Ectodermal cell (in vitro differentiated cells): ENCODE data around the gene BRD9.
"Not testable (repeated sequence)": the region's sequence is repeated elsewhere in the genome, so short reads cannot be mapped to it uniquely, and the experiment has no call there.

ENCODE experiments used
- H3K27ac ChIP-seq: 2 replicates; pipeline ENCODE4 v1.7.0; 2013; ENCODE audit warnings: mild to moderate bottlenecking, low read depth, low read length; ENCODE audit not compliant: insufficient read depth, poor library complexity, severe bottlenecking
- H3K27me3 ChIP-seq: 2 replicates; pipeline ENCODE4 v1.7.0; 2013; ENCODE audit warnings: mild to moderate bottlenecking, low read length; ENCODE audit not compliant: insufficient read depth, control insufficient read depth, poor library complexity, severe bottlenecking
- H3K36me3 ChIP-seq: one replicate; pipeline ENCODE4 v1.7.0; 2013; ENCODE audit warnings: low read length; ENCODE audit not compliant: control insufficient read depth, insufficient read depth
- H3K4me1 ChIP-seq: one replicate; pipeline ENCODE4 v1.7.0; 2013; ENCODE audit warnings: low read length; ENCODE audit not compliant: control insufficient read depth, insufficient read depth
- H3K4me3 ChIP-seq: 2 replicates; pipeline ENCODE4 v1.7.0; 2013; ENCODE audit warnings: low read depth, low read length, control low read depth; ENCODE audit not compliant: insufficient read depth
- H3K9me3 ChIP-seq: 2 replicates; pipeline ENCODE4 v1.7.0; 2013; ENCODE audit warnings: mild to moderate bottlenecking, low read length, moderate library complexity; ENCODE audit not compliant: control insufficient read depth
- WGBS, 2 experiments: methylation state at CpG; one replicate each; pipeline ENCODE4 v1.1.7; 2013; ENCODE audit warnings: missing lambda C conversion rate in 2 of 2; 5-methylcytosine and 5-hydroxymethylcytosine counted together

The BRD9 gene

DNA sequence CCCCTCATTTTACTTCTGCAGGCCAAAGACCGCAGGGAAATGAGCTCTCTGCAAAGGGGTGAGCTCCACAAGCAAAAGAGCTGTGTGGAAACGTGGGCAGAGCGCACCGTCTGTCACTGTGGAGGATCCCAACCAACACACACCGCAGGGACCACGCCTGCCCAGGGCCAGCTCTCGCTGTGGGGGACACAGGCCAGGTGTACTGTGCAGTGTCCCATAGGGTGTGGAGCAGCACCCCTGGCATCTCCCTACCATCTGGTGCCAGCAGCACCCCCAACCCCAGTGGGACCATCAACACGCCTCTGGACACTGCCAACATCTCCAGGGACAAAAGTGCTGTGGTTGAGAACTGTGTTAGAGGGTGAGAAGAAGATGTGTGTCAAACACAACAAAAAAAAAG, 13.9 kb downstream of the BRD9 start:
- not testable (repeated sequence) for H3K4me3 ChIP-seq, H3K27me3 ChIP-seq, H3K27ac ChIP-seq, H3K9me3 ChIP-seq, H3K4me1 ChIP-seq
- peaks cover 50% of the 10 kb centered on the region for H3K36me3 ChIP-seq
- no CpG with 5 or more reads among the region's 8 CpGs for WGBS, 2 experiments

DNA sequence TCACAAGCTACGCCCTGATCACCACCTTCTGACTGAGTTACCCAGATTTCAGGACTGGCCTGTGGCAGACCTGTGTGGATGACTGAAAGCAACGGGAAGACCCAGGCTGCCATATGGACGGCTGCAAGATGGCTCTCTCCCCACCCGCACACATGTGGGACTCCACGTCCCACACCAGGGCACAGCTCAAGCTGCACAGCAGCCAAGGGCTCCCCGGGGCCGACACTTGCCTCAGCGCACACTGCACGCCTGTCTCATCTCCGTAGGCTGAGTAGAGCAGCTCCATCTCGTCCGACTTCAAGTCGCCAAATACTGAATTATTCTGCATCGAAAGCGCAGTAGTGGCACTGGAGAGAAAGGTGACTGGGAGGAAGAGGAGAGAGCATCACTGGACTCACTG, 14.5 kb downstream of the BRD9 start:
- Histone ChIP-seq H3K36me3 (peaks cover 45% of the 10 kb centered on the region), H3K27me3 (no peaks in the 10 kb centered on the region), H3K4me1 (no peaks in the 10 kb centered on the region), H3K4me3 (no peak overlapping the region), H3K9me3 (no peaks in the 10 kb centered on the region), H3K27ac (no peak overlapping the region)
- 96 to 97% methylated on average over 15 of the region's 15 CpGs for WGBS, 2 experiments

DNA sequence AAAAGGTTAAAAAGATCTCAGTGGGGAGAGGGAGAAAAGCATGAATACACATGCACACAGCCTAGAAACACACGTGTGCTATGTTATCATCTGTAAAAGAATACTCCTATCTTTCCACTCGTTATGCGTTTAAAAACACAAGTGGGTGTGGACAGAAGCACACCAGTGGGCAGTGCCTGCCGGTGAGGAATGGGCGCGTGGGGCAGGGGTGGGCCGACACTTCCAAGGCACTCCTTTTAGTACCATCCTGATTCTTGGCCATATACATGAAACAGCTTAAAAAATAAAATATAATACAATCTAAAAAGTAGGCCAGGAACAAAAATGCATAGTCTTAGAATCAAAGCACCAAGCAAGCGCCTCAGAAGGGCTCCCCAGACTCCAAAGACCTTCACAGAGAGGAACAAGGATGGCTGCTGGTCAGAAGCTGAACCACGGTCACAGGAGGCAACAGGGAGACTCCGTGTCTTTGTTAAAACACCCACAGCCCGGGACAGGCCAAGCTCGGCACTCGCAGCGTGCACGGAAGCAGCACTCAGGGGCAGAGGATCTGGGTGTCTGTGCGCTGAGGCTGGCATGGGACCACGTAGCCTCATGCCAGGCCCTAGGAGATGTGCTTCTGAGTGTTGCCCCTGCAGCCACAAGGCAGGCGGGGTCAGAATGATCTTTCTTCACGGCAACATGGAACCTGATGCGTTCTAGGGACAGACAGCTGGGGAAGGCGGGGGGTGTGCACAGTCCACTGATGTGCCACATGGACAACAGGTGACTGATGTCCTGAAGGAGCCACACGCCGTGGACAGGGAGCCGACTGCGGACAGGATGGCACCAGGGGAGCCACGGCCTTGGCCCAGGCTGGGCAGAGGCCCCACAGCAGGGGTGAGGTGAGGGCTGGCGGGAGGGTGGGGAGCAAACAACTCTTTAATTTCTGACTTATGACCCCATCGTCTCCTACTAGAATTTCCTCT, 15.9 kb downstream of the BRD9 start:
- Histone ChIP-seq H3K4me3 (no peak overlapping the region), H3K27me3 (no peaks in the 10 kb centered on the region), H3K27ac (no peak overlapping the region), H3K36me3 (peaks cover 42% of the 10 kb centered on the region), H3K4me1 (no peaks in the 10 kb centered on the region), H3K9me3 (no peaks in the 10 kb centered on the region)
- WGBS, 2 experiments: 96% methylated on average over 28 of the region's 28 CpGs

DNA sequence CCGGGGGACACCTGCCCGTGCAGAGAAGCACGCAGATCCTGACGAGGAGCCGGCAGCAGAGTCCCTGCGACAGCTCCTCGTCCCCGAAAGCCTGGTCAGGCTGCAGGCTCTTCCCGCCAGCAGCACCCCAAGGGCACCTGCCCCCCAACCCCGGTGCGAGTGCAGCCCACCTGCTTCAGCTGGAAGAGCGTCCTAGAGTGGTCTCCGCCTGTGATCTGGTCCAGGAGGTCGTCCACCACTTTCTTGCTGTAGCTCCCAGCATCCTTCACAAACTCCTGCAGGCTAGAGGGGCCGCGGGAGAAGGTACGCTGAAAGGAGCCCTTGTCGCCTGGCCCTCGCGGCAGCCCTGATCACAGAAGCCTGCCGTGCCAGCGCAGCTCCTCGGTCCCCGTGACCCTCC, 16.7 kb downstream of the BRD9 start:
- Histone ChIP-seq H3K4me1 (no peaks in the 10 kb centered on the region), H3K4me3 (no peak overlapping the region), H3K27ac (no peak overlapping the region), H3K36me3 (peaks cover 41% of the 10 kb centered on the region), H3K27me3 (no peaks in the 10 kb centered on the region), H3K9me3 (no peaks in the 10 kb centered on the region)
- 96 to 97% methylated on average over 24 of the region's 24 CpGs for whole genome bisulfite sequencing, 2 experiments

DNA sequence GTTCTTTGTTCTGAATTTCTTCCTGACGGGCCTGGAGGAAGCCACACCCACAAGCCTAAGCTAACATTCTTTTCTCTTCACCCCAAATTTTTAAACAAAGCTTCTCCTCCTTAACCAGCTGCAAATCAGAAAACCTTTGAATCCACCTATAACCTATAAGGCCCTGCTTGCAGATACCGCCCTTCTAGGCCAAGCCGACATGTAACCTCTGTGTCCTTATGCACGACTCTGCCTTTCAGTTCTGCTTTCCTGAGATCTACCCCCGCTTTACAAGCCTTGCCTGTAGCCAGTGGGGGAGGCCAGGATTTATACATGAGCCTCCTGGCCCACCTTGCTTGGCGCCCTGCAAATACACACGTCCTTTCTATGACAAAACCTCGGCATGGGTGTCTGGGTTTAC, 19.3 kb downstream of the BRD9 start:
- no peaks in the 10 kb centered on the region for H3K4me1 ChIP-seq
- H3K4me3 ChIP-seq: no peak overlapping the region
- H3K27ac ChIP-seq: no peak overlapping the region
- no peaks in the 10 kb centered on the region for H3K9me3 ChIP-seq
- 93 to 94% methylated on average over 8 of the region's 8 CpGs for WGBS, 2 experiments
- peaks cover 59% of the 10 kb centered on the region for H3K36me3 ChIP-seq
- no peaks in the 10 kb centered on the region for H3K27me3 ChIP-seq

DNA sequence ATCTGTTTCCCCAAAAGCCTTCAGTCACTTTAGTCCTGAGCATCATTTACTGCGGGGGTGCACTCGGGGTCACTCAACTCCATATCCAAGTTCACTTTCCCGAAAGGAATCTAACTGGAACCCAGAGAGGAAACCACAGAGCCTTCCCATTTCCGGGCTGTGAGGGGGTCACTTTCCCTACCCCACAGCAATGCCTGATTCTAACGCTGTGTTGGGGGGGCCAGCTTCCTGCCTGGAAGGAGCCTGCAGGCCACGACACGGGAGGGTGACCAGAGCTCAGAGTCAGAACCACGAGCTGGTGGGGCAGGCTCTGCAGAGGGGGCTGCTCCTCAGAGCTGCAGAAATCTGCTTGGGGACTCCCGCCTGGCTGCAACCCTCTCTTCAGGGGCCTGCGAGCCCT, 20.3 kb downstream of the BRD9 start:
- 95 to 96% methylated on average over 10 of the region's 10 CpGs for WGBS, 2 experiments

DNA sequence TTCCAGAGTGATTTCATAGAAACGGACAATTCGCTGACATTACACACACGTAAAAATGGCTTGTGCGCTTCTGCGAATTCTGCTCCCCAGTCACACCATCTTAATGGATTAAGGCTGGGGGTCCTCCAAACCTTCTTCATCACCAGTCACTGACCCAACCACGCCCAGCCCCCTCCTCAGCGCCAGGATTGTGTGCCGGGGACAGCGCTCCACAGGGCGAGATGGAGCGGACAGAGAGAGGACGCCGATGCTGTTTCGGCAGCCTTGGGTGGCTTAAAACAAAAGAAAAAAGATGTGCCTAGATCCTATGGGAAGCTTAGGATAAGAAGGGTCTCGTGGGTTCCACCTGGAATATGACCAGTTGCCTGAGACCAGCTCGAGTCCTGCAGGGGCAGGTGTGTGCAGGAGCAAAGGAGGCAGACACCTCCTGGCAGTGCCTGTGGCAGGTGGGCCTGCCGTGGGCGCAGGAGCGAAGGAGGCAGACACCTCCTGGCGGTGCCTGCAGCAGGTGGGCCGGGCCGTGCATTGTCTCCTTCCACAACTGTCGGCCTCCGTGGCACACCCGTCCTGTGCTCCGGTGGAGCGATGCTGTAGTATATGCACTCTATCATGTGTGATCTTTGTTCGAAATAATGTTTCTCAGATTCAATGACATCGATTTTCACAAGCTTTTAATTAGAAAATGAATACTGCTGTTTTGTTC, 20.9 kb downstream of the BRD9 start:
- Histone ChIP-seq H3K27ac (no peak overlapping the region), H3K4me3 (no peak overlapping the region), H3K4me1 (no peaks in the 10 kb centered on the region), H3K9me3 (no peaks in the 10 kb centered on the region), H3K36me3 (peaks cover 55% of the 10 kb centered on the region), H3K27me3 (no peaks in the 10 kb centered on the region)
- WGBS, 2 experiments: 93 to 95% methylated on average over 29 of the region's 29 CpGs

More for the DNA sequence above, 20.3 kb downstream of the BRD9 start:
- Histone ChIP-seq H3K36me3 (peaks cover 57% of the 10 kb centered on the region), H3K27me3 (no peaks in the 10 kb centered on the region), H3K9me3 (no peaks in the 10 kb centered on the region), H3K4me3 (no peak overlapping the region), H3K27ac (no peak overlapping the region), H3K4me1 (no peaks in the 10 kb centered on the region)

DNA sequence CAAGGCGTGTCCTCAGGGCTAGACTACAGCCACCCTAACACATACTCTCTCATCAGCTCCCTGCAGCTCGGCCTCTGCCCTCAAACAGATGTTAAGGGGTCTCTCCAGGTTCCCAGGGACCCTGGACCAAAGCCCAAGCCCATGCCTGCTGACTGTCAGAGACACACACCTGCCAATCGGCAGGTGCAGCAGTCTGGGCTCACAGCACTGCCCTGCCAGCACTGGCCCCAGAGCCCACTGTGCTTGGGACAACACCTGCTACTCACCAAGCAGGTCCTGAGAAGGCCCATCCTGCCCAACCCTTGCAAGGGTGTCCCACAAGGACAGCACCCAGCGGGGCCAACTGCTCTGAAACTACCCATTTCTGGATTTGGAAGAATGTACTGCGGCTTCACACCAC, 21.6 kb downstream of the BRD9 start:
- Histone ChIP-seq H3K27ac (no peak overlapping the region), H3K36me3 (peaks cover 52% of the 10 kb centered on the region)
- 94% methylated on average over 5 of the region's 5 CpGs for WGBS, 2 experiments

DNA sequence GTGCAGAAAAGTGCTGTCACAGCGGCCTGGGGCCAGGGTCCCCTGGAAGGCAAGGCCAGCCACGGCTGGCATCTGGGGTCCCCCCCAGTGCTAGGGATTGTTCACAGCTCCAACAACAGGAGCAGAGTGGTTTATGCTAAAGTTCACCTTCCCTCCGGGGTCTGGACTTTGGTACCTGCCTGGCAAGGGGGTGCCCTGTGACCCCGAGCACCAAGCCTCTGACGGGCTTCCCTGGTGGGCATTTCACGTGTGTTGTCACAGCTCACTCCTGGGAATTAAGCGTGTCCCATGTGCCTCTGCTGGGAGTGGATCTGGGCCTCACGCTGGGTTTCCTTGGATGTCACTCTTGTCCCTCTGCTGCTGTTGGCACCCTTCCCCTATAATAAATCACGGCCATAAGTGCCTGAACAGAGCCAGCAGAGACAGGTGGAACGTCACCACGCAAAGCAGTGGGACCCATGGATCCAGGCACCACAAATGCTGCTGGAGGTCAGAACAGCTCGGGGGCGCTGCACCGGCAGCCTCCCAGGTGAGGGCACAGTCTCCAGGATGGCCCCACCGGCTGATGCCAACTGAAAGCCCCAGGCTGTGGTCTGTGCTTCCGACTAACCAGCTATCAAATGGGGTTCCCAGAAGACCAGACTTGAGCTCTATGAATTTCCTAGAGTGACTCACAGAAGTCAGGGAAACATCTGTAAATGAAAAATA, 24.0 kb downstream of the BRD9 start:
- Histone ChIP-seq H3K4me3 (no peak overlapping the region), H3K27me3 (no peaks in the 10 kb centered on the region), H3K36me3 (peaks cover 53% of the 10 kb centered on the region), H3K27ac (no peak overlapping the region), H3K9me3 (no peaks in the 10 kb centered on the region), H3K4me1 (no peaks in the 10 kb centered on the region)
- 95 to 96% methylated on average over 16 of the region's 16 CpGs for WGBS, 2 experiments

More for the DNA sequence above, 21.6 kb downstream of the BRD9 start:
- H3K4me3 ChIP-seq: no peak overlapping the region
- H3K9me3 ChIP-seq: no peaks in the 10 kb centered on the region
- H3K27me3 ChIP-seq: no peaks in the 10 kb centered on the region
- no peaks in the 10 kb centered on the region for H3K4me1 ChIP-seq
